GM18526 (cell line): ENCODE measurements around the gene GRPR.

Experiments used
- POLR2A ChIP-seq: IDR thresholded peaks from 3 replicates; pipeline ENCODE4 v1.6.1; 2011; ENCODE audit not compliant: insufficient read length; ENCODE audit errors: extremely low read depth

Gene GRPR

GRCh38 chrX:16120431-16120830, 2.9 kb upstream of the GRPR start:
- no peak for TF ChIP-seq POLR2A

DNA sequence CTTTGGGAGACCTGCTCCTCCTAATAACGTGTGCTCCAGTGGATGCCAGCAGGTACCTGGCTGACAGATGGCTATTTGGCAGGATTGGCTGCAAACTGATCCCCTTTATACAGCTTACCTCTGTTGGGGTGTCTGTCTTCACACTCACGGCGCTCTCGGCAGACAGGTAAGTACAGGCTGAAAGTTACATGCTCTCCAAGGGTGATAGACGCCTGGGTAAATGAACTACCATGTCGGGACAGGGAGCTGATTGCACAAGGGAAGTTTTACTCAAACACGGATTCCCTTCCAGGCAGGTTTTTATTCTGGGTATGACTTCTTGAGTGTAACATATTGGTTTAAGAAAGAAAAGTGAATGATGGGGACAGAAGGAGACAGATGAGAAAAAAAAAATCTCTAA, 836 bp downstream of the GRPR start:
- no peak for TF ChIP-seq POLR2A

- TF ChIP-seq POLR2A: no peak
Measured at GRCh38 chrX:16125520-16126149, 2.3 kb downstream of the GRPR start.

GRCh38 chrX:16130707-16131106, 7.3 kb downstream of the GRPR start:
- TF ChIP-seq POLR2A: no peak

GRCh38 chrX:16134936-16135335, 11.6 kb downstream of the GRPR start:
- TF ChIP-seq POLR2A: no peak

- no peak for TF ChIP-seq POLR2A
Measured at GRCh38 chrX:16136080-16136479, 12.7 kb downstream of the GRPR start.

DNA sequence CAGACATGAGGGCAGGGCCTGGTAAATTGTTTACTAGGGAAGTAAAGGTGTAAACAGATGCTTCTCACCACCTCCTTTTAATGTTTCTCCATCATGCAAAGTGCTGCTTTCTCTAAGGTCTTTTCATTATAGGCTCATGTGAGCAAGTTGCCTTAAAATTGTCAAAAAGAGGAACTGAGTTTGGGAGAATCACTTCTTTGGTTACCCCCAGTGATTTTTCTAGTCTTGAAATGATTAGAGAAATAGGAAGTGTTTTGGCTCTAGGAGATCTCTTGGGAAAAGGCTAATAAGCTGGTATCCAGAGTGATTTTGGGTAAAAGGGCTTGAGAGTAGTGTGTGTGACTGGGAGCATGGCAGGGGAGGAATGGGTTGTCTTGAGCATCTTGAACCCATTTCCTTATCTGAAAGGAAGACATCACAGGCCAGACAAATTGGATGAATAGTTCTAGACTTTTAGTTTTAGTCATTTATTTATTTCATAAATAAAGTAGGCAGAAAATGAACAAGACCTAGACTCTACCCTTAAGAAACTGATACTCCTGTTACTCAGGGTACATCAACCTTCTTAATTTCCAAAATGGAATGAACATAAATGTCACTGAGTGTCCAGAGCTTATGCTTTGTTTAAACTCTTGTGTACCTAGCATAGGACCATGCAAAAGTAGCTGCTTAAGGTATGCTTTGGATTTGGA, 14.2 kb downstream of the GRPR start:
- TF ChIP-seq POLR2A: no peak

- no peak for TF ChIP-seq POLR2A
Measured at GRCh38 chrX:16138108-16138427, 14.7 kb downstream of the GRPR start.

GRCh38 chrX:16140448-16140847, 17.1 kb downstream of the GRPR start:
- TF ChIP-seq POLR2A: no peak

DNA sequence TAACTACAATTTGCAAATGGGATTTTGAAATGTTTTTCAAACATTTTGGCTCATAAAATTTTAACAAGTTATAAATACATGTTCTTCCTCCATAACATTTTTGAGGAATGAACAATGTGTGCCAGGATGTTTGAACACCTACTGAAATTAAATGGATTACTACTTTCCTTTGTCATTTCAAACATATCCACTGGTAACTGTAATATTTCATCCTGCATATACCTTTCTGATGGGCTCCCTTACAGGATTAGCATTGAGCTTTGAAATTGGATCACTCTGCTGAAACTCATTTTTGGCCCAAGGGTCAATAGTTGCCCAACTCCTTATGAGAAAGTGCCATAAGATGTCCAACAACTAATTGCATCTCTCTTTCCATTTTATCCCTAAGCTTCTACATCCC, 17.6 kb downstream of the GRPR start:
- TF ChIP-seq POLR2A: no peak

- TF ChIP-seq POLR2A: no peak
Measured at GRCh38 chrX:16141422-16142245, 18.3 kb downstream of the GRPR start.

DNA sequence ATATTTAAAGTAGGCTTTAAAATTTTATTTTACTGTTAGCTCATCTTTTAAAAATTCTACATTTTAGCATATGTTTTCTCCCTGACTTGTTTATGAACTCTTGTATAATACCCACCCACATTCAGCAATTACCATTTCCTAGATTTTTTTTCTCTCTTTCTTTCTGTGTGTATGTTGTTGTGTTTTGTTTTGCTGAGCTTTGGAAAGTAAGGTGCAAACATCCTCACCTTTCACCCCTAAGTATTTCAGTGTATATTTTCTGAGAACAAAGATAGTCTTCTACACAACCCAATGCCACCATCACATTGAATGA, 18.8 kb downstream of the GRPR start:
- no peak for TF ChIP-seq POLR2A

GRCh38 chrX:16143968-16144367, 20.6 kb downstream of the GRPR start:
- no peak for TF ChIP-seq POLR2A

GRCh38 chrX:16144420-16144819, 21.1 kb downstream of the GRPR start:
- TF ChIP-seq POLR2A: no peak

DNA sequence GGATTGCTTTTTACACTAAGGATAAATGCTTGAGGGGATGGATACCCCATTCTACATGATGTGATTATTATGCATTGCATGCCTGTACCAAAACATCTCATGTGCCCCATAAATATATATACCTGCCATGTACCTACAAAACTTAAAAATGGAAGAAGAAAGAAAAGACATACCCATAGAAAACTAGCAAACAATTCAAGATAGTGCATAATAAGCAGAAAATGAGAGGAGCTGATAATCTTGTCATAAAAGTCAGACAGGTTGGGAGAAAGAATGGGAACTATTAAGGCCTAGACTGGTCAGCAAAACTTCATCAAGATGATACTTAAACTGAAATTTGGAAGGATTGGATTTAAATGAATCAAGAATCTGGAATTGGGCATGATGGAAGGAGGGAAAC, 22.3 kb downstream of the GRPR start:
- TF ChIP-seq POLR2A: no peak

DNA sequence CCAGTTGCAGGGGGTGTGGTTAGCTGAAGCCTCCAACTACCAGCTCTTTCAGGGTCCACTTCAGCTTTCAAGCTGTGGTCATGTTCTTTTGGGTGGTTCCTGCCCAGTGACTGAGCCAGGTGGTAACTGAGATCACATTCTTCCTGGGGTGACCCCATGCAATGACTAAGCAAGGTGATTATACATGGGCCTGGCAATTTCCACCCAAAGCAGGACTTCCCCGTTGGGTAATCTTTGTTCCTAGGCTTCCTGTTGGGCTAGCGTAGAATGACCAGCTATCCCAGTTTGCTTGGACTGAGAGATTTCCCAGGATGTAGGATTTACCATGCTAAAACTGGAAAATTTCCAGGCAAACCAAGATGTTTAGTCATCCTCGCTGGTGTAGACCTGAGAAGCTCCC, 25.5 kb downstream of the GRPR start:
- TF ChIP-seq POLR2A: no peak
